WTC11 (cell line): ENCODE data around the gene SLC28A1.

Source experiments
- AR ChIP-seq: fragments of 250-450 bp; sonication (Bioruptor Pico); IDR thresholded peaks from 2 replicates; pipeline ENCODE4 v1.9.0; 2021; ENCODE audit warnings: mild to moderate bottlenecking
- ATF2 ChIP-seq: sonication (generic); formaldehyde crosslinking; IDR thresholded peaks from 2 replicates; pipeline ENCODE4 v1.8.1; 2022; ENCODE audit warnings: low read depth, missing genetic modification reagents, borderline replicate concordance
- CREB1 ChIP-seq: sonication (generic); formaldehyde crosslinking; IDR thresholded peaks from 2 replicates; pipeline ENCODE4 v1.8.0; 2023; ENCODE audit warnings: mild to moderate bottlenecking, missing genetic modification reagents
- CTCF ChIP-seq: fragments of 200-600 bp; IDR thresholded peaks from 2 replicates; pipeline ENCODE4 v1.8.0; 2022; ENCODE audit warnings: antibody characterized with exemption
- ELF4 ChIP-seq: sonication (generic); formaldehyde crosslinking; IDR thresholded peaks from 2 replicates; pipeline ENCODE4 v1.8.1; 2022; ENCODE audit warnings: low read depth, mild to moderate bottlenecking, moderate library complexity, missing genetic modification reagents
- ESRRA ChIP-seq: sonication (generic); formaldehyde crosslinking; IDR thresholded peaks from 2 replicates; pipeline ENCODE4 v1.8.1; 2022; ENCODE audit warnings: mild to moderate bottlenecking, missing genetic modification reagents, borderline replicate concordance
- JUN ChIP-seq: sonication (generic); formaldehyde crosslinking; IDR thresholded peaks from 2 replicates; pipeline ENCODE4 v1.8.0; 2023; ENCODE audit warnings: mild to moderate bottlenecking, missing genetic modification reagents
- MAX ChIP-seq: sonication (generic); formaldehyde crosslinking; IDR thresholded peaks from 2 replicates; pipeline ENCODE4 v1.8.0; 2022; ENCODE audit warnings: mild to moderate bottlenecking, missing genetic modification reagents
- MYBL2 ChIP-seq: sonication (generic); formaldehyde crosslinking; IDR thresholded peaks from 2 replicates; pipeline ENCODE4 v1.8.1; 2023; ENCODE audit warnings: mild to moderate bottlenecking, moderate library complexity, missing genetic modification reagents
- STAT6 ChIP-seq: sonication (generic); formaldehyde crosslinking; conservative IDR thresholded peaks from 2 replicates; pipeline ENCODE4 v1.8.1; 2023; ENCODE audit warnings: mild to moderate bottlenecking, low read depth, missing genetic modification reagents, moderate library complexity
- TCF7 ChIP-seq: sonication (generic); formaldehyde crosslinking; IDR thresholded peaks from 2 replicates; pipeline ENCODE4 v1.8.0; 2022; ENCODE audit warnings: mild to moderate bottlenecking, low read depth, missing genetic modification reagents, moderate library complexity
- ZBTB43 ChIP-seq: sonication (generic); formaldehyde crosslinking; IDR thresholded peaks from 2 replicates; pipeline ENCODE4 v1.8.1; 2023; ENCODE audit warnings: mild to moderate bottlenecking, missing genetic modification reagents

GRCh38 chr15:84942456-84942855, 58.0 kb downstream of the SLC28A1 start:
- TF ChIP-seq JUN (no peak), CREB1 (CRISPR knock-in tag) (no peak), ESRRA (CRISPR knock-in tag) (no peak), CTCF (no peak), MYBL2 (CRISPR knock-in tag) (no peak), TCF7 (no peak), ELF4 (CRISPR knock-in tag) (no peak), STAT6 (CRISPR knock-in tag) (no peak), ZBTB43 (CRISPR knock-in tag) (no peak), AR (no peak), MAX (CRISPR knock-in tag) (no peak), ATF2 (no peak)
